Osteoblast (primary cell): ENCODE results near the gene SPRYD4. TPM values are rescaled to one million over a fixed set of nuclear protein-coding genes. Genes with fewer than 3 reads are reported as not detected.
A peak's percentile ranks its signal among the peaks of the same experiment; 100 is the strongest.
"Not testable (repeated sequence)": the region's sequence is repeated elsewhere in the genome, so short reads cannot be mapped to it uniquely, and the experiment has no call there.

ENCODE experiments used
- DNase-seq: peaks from one replicate; pipeline ENCODE4 v3.0.0; 2011; ENCODE audit warnings: low spot score, mixed read lengths; ENCODE audit not compliant: insufficient read length; ENCODE audit errors: missing footprints
- H2AFZ ChIP-seq: 2 replicates; pipeline ENCODE4 v1.6.0; 2011; ENCODE audit warnings: mild to moderate bottlenecking, low read length
- H3K27ac ChIP-seq: 2 replicates; pipeline ENCODE4 v1.5.1; 2011; ENCODE audit warnings: mild to moderate bottlenecking, low read depth, low read length, moderate library complexity
- H3K27me3 ChIP-seq: 2 replicates; pipeline ENCODE4 v1.6.0; 2012; ENCODE audit warnings: mild to moderate bottlenecking, control low read depth, inconsistent platforms, low read length, moderate library complexity; ENCODE audit not compliant: insufficient read depth
- H3K36me3 ChIP-seq: 2 replicates; pipeline ENCODE4 v1.5.1; 2011; ENCODE audit warnings: mild to moderate bottlenecking, low read length, control low read depth, moderate library complexity; ENCODE audit not compliant: insufficient read depth
- H3K4me1 ChIP-seq: 2 replicates; pipeline ENCODE4 v1.5.1; 2011; ENCODE audit warnings: mild to moderate bottlenecking, low read length, control low read depth, moderate library complexity; ENCODE audit not compliant: insufficient read depth
- H3K4me2 ChIP-seq: 2 replicates; pipeline ENCODE4 v1.6.0; 2011; ENCODE audit warnings: mild to moderate bottlenecking, low read length; ENCODE audit not compliant: insufficient read depth
- H3K4me3 ChIP-seq: fragments of 200-600 bp; sonication (generic); 3 replicates; pipeline ENCODE4 v1.5.1; 2012; ENCODE audit warnings: mild to moderate bottlenecking, low read length, inconsistent platforms; ENCODE audit not compliant: insufficient read depth
- H3K79me2 ChIP-seq: 2 replicates; pipeline ENCODE4 v1.6.0; 2012; ENCODE audit warnings: mild to moderate bottlenecking, low read length, control low read depth, inconsistent platforms; ENCODE audit not compliant: insufficient read depth
- H3K9me3 ChIP-seq: 2 replicates; pipeline ENCODE4 v1.5.1; 2011; ENCODE audit warnings: low read depth, low read length, control low read depth
- H4K20me1 ChIP-seq: 2 replicates; pipeline ENCODE4 v1.6.0; 2012; ENCODE audit warnings: mild to moderate bottlenecking, low read length, control low read depth; ENCODE audit not compliant: insufficient read depth
- total RNA-seq: library from RNA; depleted of rRNA; stranded (reverse); fragments of >200 nt; gene quantifications from 2 replicates; pipeline ENCODE4 v1.2.3, GENCODE V29; 2012
- TF ChIP-seq, protein P1 (sequence below): IDR thresholded peaks from 2 replicates; pipeline ENCODE4 v1.5.1; 2011; ENCODE audit warnings: mild to moderate bottlenecking, low read depth, low read length, moderate library complexity; ENCODE audit errors: extremely low read depth

Gene SPRYD4
- total RNA-seq, 1 donor, result 2.5 TPM

DNA sequence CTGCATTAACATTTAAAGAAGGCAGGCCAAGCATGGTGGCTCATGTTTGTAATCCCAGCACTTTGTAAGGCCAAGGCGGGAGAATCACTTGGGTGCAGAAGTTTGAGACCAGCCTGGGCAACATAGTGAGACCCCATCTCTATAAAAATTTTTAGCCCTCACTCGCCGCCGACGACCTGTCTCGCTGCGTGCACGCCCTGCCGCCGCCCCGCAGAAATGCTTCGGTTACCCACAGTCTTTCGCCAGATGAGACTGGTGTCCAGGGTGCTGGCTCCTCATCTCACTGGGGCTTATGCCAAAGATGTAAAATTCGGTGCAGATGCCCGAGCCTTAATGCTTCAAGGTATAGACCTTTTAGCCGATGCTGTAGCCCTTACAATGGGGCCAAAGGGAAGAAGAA lies 42.4 kb downstream of the SPRYD4 start:
- TF ChIP-seq, protein P1, sequence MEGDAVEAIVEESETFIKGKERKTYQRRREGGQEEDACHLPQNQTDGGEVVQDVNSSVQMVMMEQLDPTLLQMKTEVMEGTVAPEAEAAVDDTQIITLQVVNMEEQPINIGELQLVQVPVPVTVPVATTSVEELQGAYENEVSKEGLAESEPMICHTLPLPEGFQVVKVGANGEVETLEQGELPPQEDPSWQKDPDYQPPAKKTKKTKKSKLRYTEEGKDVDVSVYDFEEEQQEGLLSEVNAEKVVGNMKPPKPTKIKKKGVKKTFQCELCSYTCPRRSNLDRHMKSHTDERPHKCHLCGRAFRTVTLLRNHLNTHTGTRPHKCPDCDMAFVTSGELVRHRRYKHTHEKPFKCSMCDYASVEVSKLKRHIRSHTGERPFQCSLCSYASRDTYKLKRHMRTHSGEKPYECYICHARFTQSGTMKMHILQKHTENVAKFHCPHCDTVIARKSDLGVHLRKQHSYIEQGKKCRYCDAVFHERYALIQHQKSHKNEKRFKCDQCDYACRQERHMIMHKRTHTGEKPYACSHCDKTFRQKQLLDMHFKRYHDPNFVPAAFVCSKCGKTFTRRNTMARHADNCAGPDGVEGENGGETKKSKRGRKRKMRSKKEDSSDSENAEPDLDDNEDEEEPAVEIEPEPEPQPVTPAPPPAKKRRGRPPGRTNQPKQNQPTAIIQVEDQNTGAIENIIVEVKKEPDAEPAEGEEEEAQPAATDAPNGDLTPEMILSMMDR, result no peak
- Histone ChIP-seq H3K27ac (no peak overlapping the region), H3K27me3 (no peaks in the 10 kb centered on the region), H3K4me1 (no peaks in the 10 kb centered on the region), H4K20me1 (no peaks in the 10 kb centered on the region), H3K9me3 (no peaks in the 10 kb centered on the region), H3K36me3 (no peaks in the 10 kb centered on the region), H3K79me2 (no peaks in the 10 kb centered on the region), H3K4me3 (no peak overlapping the region), H2AFZ (no peak overlapping the region), H3K4me2 (no peak overlapping the region)
- DNase-seq, result no peak

DNA sequence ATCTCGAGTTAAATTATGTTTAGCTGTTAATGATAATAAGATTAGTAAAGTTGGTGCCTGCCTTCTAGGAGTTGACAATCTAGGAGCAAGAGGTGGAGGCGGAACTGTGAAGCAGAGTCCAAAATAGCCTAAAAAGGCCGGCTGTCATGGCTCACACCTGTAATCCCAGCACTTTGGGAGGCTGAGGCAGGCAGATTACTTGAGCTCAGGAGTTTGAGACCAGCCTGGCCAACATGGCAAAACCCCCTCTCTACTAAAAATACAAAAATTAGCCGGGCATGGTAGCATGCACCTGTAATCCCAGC lies 45.6 kb downstream of the SPRYD4 start:
- DNase-seq, H3K27me3 ChIP-seq, H3K9me3 ChIP-seq, H2AFZ ChIP-seq, H3K4me3 ChIP-seq, H3K36me3 ChIP-seq, H4K20me1 ChIP-seq, H3K27ac ChIP-seq, H3K79me2 ChIP-seq: not testable (repeated sequence)
- peak overlapping the region; percentile 61 for H3K4me2 ChIP-seq
- H3K4me1 ChIP-seq, result peaks cover 10% of the 10 kb centered on the region

DNA sequence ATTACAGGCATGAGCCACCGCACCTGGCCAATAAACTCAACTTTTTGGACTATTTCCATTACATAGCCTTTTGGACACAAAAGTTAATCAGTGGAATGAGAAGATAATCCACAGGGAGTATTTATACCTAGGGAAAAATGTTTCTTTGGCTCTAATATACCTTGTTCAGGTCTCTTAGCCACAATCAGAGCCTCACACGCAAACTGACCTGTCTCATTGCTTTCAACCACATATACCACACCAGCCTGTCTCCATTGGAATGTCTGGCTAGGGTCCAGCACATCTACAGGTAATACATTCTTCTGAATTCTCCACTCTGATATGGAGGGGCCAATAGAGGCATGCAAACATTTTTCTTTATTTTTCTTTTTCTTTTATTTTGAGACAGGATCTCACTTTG lies 49.5 kb downstream of the SPRYD4 start:
- TF ChIP-seq, protein P1, result no peak
- Histone ChIP-seq H4K20me1 (no peaks in the 10 kb centered on the region), H3K27ac (peak overlapping the region; percentile 75), H3K4me1 (peaks cover 21% of the 10 kb centered on the region), H3K27me3 (no peaks in the 10 kb centered on the region), H3K4me2 (no peak overlapping the region), H3K9me3 (no peaks in the 10 kb centered on the region), H3K79me2 (peaks cover 10% of the 10 kb centered on the region), H3K4me3 (no peak overlapping the region), H2AFZ (no peak overlapping the region), H3K36me3 (no peaks in the 10 kb centered on the region)
- DNase-seq, result no peak

- H3K27me3 ChIP-seq, result no peaks in the 10 kb centered on the region
- H3K4me2 ChIP-seq, result peak overlapping the region; percentile 32
- peak overlapping the region; percentile 75 for H3K27ac ChIP-seq
- peaks cover 28% of the 10 kb centered on the region for H3K4me1 ChIP-seq
- H4K20me1 ChIP-seq, result no peaks in the 10 kb centered on the region
- DNase-seq, result peak; percentile 66
- TF ChIP-seq, protein P1, result no peak
- peaks cover 17% of the 10 kb centered on the region for H3K79me2 ChIP-seq
- no peak overlapping the region for H2AFZ ChIP-seq
- no peaks in the 10 kb centered on the region for H3K9me3 ChIP-seq
- H3K36me3 ChIP-seq, result no peaks in the 10 kb centered on the region
- H3K4me3 ChIP-seq, result no peak overlapping the region
Measured at GRCh38 chr12:56518570-56518969, 50.2 kb downstream of the SPRYD4 start.

GRCh38 chr12:56520048-56520447 lies 51.7 kb downstream of the SPRYD4 start:
- H3K4me3 ChIP-seq, result no peak overlapping the region
- TF ChIP-seq, protein P1, result no peak
- H3K27me3 ChIP-seq, result no peaks in the 10 kb centered on the region
- H3K79me2 ChIP-seq, result peaks cover 32% of the 10 kb centered on the region
- H3K4me1 ChIP-seq, result peaks cover 35% of the 10 kb centered on the region
- H4K20me1 ChIP-seq, result no peaks in the 10 kb centered on the region
- H2AFZ ChIP-seq, result peak overlapping the region; percentile 16
- H3K27ac ChIP-seq, result peak overlapping the region; percentile 82
- H3K9me3 ChIP-seq, result no peaks in the 10 kb centered on the region
- H3K36me3 ChIP-seq, result no peaks in the 10 kb centered on the region
- DNase-seq, result no peak
- peak overlapping the region; percentile 83 for H3K4me2 ChIP-seq
